GM10266 (cell line): Measurements from ENCODE around the gene DVL3.
"Not testable (repeated sequence)": the region's sequence is repeated elsewhere in the genome, so short reads cannot be mapped to it uniquely, and the experiment has no call there.

Experiments
- DNase-seq: peaks from one replicate; pipeline ENCODE4 v3.0.0; 2012; ENCODE audit errors: extremely low spot score
- TF ChIP-seq, protein P1 (sequence below): IDR thresholded peaks from 2 replicates; pipeline ENCODE4 v1.5.1; 2012; ENCODE audit warnings: mild to moderate bottlenecking, low read depth; ENCODE audit not compliant: control insufficient read depth, insufficient read depth; ENCODE audit errors: missing control alignments

Gene DVL3

GRCh38 chr3:184155644-184156521, 706 bp downstream of the DVL3 start:
- DNase-seq = peak; percentile 78
- TF ChIP-seq, protein P1, sequence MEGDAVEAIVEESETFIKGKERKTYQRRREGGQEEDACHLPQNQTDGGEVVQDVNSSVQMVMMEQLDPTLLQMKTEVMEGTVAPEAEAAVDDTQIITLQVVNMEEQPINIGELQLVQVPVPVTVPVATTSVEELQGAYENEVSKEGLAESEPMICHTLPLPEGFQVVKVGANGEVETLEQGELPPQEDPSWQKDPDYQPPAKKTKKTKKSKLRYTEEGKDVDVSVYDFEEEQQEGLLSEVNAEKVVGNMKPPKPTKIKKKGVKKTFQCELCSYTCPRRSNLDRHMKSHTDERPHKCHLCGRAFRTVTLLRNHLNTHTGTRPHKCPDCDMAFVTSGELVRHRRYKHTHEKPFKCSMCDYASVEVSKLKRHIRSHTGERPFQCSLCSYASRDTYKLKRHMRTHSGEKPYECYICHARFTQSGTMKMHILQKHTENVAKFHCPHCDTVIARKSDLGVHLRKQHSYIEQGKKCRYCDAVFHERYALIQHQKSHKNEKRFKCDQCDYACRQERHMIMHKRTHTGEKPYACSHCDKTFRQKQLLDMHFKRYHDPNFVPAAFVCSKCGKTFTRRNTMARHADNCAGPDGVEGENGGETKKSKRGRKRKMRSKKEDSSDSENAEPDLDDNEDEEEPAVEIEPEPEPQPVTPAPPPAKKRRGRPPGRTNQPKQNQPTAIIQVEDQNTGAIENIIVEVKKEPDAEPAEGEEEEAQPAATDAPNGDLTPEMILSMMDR = no peak

DNA sequence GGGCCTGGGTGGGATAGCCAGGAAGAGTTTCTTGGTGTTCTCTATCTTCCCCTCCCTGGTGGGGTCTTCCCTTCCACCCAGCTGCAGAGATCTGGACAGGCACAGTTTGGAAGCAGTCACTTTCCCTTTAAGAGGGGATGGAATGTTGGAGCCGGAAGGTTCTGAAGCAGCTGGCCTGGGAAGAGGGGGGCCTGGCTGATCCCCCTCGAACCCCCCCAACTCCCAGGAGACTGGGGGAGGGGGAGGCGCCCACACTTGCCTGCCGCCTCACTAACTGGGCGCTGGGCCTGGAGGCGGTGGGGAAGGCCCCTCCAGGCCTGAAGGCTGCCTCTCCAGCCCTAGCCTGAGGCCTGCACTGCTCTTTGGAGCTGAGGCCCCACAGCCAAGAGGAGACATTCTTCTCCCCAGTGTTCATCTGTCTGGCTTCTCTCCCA, 1.4 kb downstream of the DVL3 start:
- DNase-seq = no peak
- TF ChIP-seq, protein P1 = no peak

GRCh38 chr3:184157206-184157605, 2.0 kb downstream of the DVL3 start:
- DNase-seq = no peak
- TF ChIP-seq, protein P1 = no peak

- TF ChIP-seq, protein P1 = no peak
- DNase-seq = no peak
Measured at GRCh38 chr3:184158404-184158803, 3.2 kb downstream of the DVL3 start.

GRCh38 chr3:184160456-184160855, 5.3 kb downstream of the DVL3 start:
- peak; percentile 69 for DNase-seq

DNA sequence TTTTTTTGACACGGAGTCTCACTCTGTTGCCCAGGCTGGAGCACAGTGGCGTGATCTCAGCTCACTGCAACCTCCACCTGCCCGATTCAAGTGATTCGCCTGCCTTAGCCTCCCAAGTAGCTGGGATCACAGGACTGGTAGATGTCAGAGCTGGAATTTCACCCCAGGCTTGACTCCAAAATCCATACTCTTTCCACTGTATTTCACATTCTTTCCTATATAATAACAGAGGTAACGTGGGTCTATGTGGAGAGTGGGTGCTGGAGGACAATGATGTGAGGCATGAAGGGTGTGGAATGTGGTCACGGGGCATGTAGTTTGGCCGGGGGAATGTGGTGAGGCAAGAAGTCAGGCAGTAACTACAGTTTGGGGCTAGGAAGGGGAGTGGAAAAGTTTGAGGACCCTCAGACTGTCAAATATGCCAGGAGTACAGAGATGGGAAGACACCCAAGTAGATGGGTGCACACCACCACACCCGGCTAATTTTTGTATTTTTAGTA, 7.4 kb downstream of the DVL3 start:
- DNase-seq = not testable (repeated sequence)

More at GRCh38 chr3:184160456-184160855, 5.3 kb downstream of the DVL3 start:
- TF ChIP-seq, protein P1 = no peak

- TF ChIP-seq, protein P1 = no peak
- no peak for DNase-seq
Measured at GRCh38 chr3:184164648-184165330, 9.6 kb downstream of the DVL3 start.
